ENCODE measurements around the gene FXR2.

The FXR2 gene

DNA sequence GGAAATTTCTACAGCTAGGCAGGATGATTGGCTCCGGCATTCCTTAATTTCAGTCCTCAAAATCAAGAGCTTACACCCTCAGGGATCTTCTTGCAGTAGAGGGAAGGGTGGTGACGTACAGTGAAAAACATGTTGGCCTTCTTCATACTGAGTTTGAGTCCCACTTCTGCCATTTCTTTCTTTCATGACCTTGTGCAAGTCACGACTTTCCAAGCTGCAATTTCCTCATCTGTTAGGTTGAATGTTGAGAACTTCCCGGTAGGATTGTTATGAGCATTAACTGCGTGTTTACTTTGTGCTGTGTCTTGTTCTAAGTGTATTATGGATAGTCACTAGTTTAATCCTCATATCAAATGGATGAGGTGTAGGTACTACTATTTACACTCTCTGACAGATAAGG lies 45.1 kb downstream of the FXR2 start:
- DNase-seq, result no peak

DNA sequence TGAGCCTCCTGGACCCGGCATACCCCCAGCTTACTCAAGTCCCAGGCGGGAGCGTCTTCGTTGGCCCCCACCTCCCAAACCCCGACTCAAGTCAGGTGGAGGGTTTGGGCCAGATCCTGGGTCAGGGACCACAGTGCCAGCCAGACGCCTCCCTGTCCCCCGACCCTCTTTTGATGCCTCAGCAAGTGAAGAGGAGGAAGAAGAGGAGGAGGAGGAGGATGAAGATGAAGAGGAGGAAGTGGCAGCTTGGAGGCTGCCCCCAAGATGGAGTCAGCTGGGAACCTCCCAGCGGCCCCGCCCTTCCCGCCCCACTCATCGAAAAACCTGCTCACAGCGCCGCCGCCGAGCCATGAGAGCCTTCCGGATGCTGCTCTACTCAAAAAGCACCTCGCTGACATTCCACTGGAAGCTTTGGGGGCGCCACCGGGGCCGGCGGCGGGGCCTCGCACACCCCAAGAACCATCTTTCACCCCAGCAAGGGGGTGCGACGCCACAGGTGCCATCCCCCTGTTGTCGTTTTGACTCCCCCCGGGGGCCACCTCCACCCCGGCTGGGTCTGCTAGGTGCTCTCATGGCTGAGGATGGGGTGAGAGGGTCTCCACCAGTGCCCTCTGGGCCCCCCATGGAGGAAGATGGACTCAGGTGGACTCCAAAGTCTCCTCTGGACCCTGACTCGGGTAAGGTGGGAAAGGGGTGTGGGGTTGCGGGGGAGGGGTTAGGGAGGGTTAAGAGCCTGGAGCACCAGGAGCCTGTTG lies 51.4 kb downstream of the FXR2 start:
- DNase-seq, result no peak

DNA sequence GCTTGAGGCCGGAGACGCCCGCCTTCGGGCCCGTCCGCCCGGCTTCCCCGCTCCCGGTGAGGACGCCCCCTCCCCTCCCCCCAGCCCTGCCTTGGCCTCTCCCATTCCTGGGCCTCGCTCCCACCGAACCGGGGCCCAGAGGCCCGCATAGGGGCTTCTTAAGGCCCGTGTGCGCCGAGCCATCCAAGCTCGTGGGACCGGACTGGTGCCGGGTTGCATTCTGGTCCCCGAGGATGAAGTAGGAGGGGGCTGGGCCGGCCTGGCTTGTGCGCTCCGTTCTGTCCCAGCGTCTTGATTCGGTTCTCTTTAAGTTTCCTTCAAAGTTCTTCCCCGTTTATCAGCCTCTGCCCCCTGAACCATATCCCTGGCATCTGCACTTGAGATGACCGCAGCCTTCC lies 52.5 kb downstream of the FXR2 start:
- DNase-seq, result no peak

DNA sequence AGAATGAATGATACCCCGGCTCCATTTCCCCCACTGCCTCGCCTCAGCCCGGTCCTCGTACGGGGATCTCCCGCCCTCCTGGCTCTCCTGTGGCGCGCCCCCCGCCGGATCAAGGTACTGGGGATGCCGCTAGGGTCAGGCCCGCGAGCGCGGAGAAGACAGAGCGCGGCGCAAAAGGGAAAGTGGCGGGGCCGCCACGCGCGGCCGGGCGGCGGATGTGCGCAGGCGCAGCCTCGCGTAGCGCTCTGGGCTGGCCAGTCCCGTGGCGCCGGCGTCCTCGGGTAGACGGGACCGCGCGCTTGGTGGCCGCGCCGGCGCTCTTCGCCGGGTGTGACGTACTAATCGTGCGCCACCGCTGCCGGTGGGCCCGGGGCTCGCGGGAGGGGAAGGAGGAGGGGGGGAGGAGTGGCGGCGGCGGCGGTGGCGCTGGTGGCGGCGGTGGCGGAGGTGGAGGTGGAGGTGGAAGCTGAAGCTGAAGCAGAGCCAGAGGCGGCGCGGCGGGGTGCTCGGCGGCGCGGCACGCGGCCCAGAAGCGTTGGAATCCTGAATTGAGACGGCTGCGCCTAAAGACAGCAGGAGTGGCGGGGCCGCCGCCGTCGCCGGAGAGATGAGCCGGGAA lies 53.0 kb downstream of the FXR2 start, which contains the start of gene SENP3:
SENP3 (plus strand) TSS at position 331 of the 619 bp plus-strand sequence. CDS start 1,158 bp downstream, outside the sequence.
- peak; percentile 31 for DNase-seq

DNA sequence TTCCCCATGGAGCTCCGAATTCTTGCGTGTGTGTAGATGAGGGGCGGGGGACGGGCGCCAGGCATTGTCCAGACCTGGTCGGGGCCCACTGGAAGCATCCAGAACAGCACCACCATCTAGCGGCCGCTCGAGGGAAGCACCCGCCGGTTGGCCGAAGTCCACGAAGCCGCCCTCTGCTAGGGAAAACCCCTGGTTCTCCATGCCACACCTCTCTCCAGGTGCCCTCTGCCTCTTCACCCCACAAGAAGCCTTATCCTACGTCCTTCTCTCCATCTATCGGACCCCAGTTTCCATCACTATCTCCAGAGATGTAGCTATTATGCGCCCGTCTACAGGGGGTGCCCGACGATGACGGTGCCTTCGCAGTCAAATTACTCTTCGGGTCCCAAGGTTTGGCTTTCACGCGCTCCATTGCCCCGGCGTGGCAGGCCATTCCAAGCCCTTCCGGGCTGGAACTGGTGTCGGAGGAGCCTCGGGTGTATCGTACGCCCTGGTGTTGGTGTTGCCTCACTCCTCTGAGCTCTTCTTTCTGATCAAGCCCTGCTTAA lies 53.6 kb downstream of the FXR2 start:
- DNase-seq, result peak; percentile 2

DNA sequence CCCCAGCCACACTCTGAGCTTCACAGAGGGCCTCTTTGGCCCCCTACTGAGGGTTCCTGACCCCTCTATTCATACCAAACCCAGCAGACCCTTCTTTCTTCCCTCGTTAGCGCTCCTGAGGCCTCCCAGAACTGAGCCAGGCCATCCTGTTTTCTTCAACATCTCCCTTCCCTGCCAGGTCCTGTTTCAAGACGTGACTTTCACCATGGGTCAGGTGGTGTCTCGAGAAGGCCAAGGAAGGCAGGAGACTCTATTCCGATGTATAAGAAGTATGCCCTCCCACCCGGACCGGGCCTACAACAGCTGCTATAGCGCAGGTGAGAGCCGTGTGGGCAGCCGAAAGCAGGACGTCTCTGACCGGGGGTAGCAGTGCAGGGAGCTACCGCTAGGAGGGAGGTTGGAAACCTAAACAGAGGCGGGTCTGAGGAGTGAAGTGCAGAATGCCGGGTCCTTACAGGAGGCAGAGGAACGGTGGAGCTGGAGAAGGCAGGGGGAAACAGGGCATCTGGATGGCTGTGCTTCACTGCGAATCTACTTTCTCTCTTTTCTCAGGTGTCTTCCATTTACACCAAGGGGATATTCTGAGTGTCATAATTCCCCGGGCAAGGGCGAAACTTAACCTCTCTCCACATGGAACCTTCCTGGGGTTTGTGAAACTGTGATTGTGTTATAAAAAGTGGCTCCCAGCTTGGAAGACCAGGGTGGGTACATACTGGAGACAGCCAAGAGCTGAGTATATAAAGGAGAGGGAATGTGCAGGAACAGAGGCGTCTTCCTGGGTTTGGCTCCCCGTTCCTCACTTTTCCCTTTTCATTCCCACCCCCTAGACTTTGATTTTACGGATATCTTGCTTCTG lies 54.3 kb downstream of the FXR2 start:
- DNase-seq, result peak; percentile 19

DNA sequence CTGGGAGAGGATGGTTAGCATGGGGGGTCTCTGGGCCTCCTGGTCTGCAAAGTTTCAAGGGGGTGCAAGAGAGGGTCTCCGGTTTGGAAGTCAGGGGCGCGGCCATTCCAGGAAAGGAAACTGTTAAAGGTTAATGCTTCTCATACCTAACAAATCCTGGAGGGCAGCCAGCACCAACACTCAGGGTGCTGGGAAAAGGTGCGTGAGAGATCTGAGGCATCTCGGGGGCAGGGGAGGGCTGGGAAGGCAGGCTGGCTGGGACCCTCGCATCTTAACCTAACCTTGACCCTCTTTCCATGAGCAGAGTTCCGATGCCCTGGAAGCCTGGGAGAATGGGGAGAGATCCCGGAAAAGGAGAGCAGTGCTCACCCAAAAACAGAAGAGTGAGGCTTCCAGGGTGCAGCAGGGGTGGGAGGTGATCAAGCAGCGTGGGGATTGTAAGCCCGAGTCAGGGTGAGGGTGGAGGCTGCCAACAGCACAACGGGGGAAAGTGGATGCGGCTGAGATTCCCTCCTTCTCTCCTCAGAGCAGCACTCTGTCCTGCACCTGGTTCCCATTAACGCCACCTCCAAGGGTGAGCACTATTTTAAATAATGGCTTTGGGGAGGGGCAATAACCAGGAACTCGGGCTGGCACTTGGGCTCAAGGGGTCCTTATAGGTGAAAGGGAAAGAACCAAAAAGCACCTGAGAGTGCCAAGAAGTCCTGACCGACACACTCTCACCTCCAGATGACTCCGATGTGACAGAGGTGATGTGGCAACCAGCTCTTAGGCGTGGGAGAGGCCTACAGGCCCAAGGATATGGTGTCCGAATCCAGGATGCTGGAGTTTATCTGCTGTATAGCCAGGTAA lies 55.2 kb downstream of the FXR2 start:
- DNase-seq, result no peak

DNA sequence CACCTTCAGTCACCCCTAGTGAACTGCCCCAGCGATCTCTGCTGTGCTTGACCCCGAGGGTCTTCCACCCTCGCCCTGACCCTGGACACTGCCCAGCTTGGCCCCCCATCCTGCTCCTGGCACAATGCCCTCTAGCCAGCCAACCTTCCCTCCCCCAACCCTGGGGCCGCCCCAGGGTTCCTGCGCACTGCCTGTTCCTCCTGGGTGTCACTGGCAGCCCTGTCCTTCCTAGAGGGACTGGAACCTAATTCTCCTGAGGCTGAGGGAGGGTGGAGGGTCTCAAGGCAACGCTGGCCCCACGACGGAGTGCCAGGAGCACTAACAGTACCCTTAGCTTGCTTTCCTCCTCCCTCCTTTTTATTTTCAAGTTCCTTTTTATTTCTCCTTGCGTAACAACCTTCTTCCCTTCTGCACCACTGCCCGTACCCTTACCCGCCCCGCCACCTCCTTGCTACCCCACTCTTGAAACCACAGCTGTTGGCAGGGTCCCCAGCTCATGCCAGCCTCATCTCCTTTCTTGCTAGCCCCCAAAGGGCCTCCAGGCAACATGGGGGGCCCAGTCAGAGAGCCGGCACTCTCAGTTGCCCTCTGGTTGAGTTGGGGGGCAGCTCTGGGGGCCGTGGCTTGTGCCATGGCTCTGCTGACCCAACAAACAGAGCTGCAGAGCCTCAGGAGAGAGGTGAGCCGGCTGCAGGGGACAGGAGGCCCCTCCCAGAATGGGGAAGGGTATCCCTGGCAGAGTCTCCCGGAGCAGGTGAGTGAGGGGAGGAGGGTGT lies 56.0 kb downstream of the FXR2 start, which contains the start of gene TNFSF13:
TNFSF13 (plus strand) TSS at position 207 of the 776 bp plus-strand sequence; CDS start at position 497, 290 bp downstream.
- peak; percentile 77 for DNase-seq

DNA sequence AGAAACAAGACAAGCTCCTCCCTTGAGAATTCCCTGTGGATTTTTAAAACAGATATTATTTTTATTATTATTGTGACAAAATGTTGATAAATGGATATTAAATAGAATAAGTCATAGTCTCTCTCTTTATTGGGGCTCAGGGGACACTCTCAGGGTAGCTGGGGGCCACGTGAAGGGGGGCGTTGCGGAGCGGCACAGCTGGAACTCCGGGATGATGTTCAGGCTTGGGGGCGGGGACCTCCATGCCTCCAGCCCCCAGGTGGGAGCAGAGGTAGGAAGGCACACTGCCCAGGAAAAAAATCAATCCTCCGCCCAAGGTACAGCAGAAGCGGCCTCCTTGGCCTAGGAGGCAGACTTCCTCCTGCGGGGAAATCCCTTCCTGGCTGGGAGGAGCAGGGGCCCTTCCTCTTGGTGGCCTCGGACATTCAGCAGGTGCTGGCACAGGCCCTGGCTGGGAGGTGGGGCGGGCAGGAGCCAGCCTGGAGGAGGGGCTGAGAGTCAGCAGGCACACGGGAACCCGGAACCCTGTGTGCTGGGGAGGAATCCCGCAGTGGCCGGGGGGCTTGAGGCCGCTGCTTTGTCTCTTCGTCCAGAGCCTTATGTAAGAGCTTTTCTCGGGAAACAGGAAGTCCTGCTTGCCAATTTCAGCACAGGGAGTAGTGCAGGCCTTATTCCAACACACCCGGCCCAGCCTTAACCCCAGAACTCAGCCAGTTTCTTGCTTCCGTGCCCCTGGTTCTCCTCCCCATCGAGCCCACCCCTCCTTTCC lies 56.7 kb downstream of the FXR2 start:
- DNase-seq, result peak; percentile 82

DNA sequence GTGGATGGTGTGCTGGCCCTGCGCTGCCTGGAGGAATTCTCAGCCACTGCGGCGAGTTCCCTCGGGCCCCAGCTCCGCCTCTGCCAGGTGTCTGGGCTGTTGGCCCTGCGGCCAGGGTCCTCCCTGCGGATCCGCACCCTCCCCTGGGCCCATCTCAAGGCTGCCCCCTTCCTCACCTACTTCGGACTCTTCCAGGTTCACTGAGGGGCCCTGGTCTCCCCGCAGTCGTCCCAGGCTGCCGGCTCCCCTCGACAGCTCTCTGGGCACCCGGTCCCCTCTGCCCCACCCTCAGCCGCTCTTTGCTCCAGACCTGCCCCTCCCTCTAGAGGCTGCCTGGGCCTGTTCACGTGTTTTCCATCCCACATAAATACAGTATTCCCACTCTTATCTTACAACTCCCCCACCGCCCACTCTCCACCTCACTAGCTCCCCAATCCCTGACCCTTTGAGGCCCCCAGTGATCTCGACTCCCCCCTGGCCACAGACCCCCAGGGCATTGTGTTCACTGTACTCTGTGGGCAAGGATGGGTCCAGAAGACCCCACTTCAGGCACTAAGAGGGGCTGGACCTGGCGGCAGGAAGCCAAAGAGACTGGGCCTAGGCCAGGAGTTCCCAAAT lies 57.4 kb downstream of the FXR2 start:
- DNase-seq, result no peak

DNA sequence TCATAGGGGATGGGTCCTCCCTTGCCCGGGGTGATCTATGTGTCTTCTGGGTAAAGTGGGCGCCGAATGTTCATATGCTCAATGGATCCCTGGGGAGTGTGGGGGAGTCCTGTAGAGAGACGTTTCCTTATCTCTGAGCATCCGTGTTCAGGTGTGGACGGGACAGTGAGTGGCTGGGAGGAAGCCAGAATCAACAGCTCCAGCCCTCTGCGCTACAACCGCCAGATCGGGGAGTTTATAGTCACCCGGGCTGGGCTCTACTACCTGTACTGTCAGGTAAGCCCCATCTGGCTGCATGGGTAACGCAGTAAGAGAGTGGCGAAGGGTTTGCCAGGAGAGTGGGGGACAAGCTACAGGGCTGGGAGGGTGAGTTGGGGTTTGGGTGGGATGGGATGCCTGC lies 58.1 kb downstream of the FXR2 start:
- no peak for DNase-seq

DNA sequence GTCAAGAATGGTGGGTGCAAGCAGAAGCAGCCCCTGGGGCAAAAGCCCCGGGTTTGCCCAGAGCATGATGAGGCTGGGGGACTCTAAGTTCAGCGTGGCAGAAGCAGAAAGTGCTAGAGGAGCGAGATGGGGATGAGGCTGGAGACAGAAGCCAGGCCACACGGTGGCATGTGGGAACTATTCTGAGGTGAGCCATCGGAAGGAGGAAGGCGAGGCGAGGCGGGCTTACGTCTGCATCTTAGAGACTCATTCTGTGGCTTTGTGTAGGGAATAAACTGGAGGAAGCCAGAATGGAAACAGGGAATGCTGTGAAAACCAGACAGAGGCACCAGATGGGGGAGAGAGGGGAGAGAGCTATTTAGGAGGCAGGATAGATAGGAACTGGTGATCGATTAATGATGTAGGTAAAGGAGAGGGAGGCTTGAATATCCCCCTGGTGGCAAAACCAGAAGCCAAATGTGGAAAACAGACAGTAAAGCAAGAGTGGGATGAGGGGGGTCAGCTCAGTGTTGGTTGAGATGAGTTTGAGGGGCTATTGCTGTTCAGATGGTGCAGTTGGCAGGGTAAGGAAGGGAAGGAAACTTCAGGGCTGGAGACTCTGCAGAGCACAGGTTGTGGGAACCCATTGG lies 59.3 kb downstream of the FXR2 start:
- no peak for DNase-seq

DNA sequence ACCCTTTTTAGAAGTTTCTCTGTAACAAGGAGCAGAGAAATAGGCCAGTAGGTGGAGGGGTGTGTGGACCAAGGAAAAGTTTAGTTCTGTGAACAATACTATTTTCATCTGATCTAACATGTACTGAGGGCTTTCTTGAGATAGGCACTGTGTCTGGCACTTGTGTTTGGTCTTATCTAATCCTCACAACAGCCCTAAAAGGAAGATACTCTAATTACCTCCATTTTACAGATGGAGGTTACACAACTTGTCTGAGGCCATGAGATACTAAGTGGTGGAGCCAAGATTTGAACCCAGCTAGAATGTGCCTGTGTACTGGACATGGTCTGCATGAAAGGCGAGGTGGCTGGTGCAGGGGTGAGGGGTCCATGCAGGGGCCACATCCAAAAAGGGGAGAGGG lies 61.3 kb downstream of the FXR2 start:
- DNase-seq, result no peak

DNA sequence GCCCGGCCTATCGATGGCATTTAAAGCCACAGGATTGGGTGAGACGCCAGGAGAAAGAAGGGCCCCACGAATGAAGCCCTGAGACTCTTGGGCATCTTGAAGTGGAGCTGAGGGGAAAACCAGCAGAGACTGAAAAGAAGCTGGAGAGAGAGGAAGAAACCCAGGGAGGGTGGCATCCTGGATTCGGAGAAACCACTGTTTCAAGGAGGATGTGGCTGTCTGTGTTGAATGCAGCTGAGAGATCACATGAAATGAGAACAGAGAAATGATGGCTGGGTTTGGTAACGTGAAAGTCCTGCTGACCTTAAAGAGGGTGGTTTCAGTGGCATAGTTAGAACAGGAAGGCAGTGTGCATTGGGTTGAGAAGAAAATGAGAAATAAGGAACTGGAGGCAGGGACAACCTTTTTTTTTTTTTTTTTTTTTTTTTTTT lies 62.1 kb downstream of the FXR2 start:
- peak; percentile 66 for DNase-seq

DNA sequence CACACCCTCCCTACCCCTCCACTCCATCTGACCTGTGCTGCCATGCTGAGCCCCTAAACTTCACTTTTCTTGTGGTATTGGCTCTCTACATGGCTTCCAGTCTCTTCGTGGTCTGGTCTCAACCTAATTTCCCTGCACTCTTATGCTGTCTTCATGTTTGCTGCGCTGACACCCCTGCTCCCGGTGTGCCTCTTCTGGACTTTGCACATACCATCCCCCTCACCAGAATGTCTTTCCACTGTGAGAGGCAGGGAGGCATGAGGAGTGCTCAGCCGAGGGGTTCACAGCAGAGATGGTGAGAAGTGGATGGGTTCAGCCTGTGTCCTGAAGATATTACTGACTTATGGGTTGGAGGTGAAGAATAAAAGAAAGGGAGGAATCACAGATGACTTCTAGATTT lies 63.3 kb downstream of the FXR2 start:
- DNase-seq, result no peak

DNA sequence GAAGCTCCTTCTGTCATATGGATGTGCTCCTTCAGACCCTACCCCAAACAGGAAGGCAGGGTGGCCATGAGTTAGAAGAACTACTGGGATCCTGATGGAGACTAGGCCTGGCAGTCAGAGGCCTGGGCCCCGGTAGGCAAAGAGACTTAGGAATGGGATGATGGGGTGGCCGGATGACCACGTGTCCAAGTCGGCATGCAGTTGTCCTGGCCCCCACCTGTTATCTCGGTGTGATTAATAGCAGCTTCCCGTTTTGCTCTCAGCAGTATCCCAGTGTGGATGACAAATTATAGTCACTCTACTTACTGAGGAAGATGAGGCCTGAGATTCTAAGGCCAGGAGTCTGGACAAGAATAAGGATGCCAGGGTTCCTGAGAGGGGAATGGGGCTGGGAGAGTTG lies 64.4 kb downstream of the FXR2 start:
- DNase-seq, result no peak

DNA sequence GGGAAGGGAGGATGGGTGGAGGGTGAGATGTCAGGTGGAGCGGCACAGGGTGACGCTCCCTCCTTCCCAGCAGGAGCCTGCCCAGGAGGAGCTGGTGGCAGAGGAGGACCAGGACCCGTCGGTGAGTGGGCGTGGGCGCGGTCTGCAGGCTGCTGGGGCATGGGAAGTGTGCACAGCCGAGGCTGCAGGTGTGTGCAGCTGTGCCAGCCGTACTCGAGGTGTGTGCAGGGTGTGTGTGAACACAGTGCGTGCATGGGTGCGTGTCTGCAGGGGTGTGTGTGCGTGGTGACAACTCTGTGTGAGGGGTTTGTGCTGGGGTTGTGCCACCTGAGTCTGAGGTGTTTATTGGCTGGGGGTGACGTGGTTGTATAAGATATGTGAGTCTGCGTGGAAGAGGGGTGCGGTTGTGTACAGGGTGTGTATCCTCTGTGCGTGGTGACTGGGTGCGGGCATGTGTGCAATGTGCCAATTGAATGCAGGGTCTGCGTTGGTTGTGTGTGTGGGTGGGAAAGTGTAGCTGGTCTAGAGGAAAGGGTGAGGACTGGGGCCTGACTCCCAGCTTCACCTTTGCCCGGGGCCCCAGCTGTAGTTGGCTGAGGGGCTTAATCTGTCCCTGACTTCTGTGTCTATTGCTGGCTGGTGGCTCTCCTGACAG lies 65.2 kb downstream of the FXR2 start:
- DNase-seq, result no peak

DNA sequence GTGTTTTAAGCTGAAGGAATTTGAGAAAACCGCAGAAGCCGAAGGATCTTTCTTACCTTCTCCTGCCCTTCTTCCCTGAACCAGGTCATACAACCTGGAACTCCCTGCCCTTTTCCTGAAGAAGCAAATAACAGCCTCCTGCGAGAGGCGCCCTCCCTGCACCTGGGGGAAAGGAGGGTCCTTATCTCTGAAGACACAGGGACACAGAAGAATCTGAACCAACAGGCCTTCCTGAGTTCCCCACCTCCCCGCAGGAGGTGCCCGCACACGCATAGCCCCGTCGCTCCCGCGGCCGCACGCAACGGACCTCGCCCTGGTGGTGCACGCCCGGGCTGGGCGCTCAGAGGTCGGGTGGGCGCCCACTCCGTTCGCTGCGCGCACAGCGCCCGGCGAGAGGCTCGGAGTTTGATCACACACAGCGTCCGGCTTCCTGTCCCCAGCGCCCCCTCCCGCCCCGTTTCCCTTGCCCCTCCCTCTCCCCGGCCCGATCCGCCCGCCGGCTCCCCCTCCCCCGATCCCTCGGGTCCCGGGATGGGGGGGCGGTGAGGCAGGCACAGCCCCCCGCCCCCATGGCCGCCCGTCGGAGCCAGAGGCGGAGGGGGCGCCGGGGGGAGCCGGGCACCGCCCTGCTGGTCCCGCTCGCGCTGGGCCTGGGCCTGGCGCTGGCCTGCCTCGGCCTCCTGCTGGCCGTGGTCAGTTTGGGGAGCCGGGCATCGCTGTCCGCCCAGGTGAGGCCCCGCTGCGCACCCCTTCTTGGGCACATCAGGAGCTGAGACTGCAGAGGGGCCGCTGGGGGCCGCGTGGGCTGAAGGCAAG lies 65.9 kb downstream of the FXR2 start, which contains the start of gene TNFSF12:
TNFSF12 (plus strand) TSS at position 474 of the 816 bp plus-strand sequence; CDS start at position 570, 96 bp downstream.
- DNase-seq, result no peak

Data from GF-D8 (cell line).